Mucosa of descending colon (tissue), 3 donors: Measurements from ENCODE around the gene FOXN3. TPM values are rescaled to one million over a fixed set of nuclear protein-coding genes. Genes with fewer than 3 reads are reported as not detected.

Experiments
- ATAC-seq: fragments of 200-7000 bp; cut with Tn5 transposase; one replicate; pipeline ENCODE4 v1.9.1; 2020; ENCODE audit warnings: mild to moderate bottlenecking, moderate library complexity
- DNase-seq, 3 donors: peaks; one replicate each; pipeline ENCODE4 v3.0.0-alpha.2; 2020
- H3K36me3 ChIP-seq: fragments of 200-600 bp; one replicate; pipeline ENCODE4 v1.8.0; 2021; ENCODE audit warnings: low read depth, mild to moderate bottlenecking
- H3K4me1 ChIP-seq: fragments of 200-600 bp; one replicate; pipeline ENCODE4 v1.8.0; 2021; ENCODE audit warnings: low read depth, mild to moderate bottlenecking
- H3K4me3 ChIP-seq: fragments of 200-600 bp; one replicate; pipeline ENCODE4 v1.8.0; 2021; ENCODE audit warnings: mild to moderate bottlenecking
- H3K9me3 ChIP-seq: fragments of 200-600 bp; one replicate; pipeline ENCODE4 v1.8.0; 2021; ENCODE audit warnings: mild to moderate bottlenecking
- CTCF ChIP-seq: fragments of 200-600 bp; IDR thresholded peaks from one replicate; pipeline ENCODE4 v1.8.0; 2022; ENCODE audit warnings: antibody characterized with exemption, mild to moderate bottlenecking
- intact Hi-C, 2 donors: fragments of 100-400 bp; cut with DNase I in 1 of 2; cut with micrococcal nuclease in 1 of 2; formaldehyde crosslinking; loops; one replicate each; pipeline versions ENCODE4 v1.11.0 to v1.11.1; 2022; cut with DNase I, micrococcal nuclease
- total RNA-seq, 3 donors: library from RNA; stranded (reverse); fragmentation: NEBNext Ultra II Directional in 2 of 3; extraction: Animal tissue kit (Norgen Biotek cat#: 25700) in 2 of 3; gene quantifications; one replicate each; pipeline versions ENCODE4 v1.2.1 to v1.2.4, GENCODE V29; 2021 to 2023
- donor health status: DM: no; HTN: no; CAD: no; lungs with moderate emphysema.
- donor health status: DM: no; HTN: no; CAD: no.
- donor health status: DM: no; HTN: yes; CAD: no.

The FOXN3 gene
- total RNA-seq, 3 donors from 2014 or later = 77.4 to 154 (median 113) TPM

DNA sequence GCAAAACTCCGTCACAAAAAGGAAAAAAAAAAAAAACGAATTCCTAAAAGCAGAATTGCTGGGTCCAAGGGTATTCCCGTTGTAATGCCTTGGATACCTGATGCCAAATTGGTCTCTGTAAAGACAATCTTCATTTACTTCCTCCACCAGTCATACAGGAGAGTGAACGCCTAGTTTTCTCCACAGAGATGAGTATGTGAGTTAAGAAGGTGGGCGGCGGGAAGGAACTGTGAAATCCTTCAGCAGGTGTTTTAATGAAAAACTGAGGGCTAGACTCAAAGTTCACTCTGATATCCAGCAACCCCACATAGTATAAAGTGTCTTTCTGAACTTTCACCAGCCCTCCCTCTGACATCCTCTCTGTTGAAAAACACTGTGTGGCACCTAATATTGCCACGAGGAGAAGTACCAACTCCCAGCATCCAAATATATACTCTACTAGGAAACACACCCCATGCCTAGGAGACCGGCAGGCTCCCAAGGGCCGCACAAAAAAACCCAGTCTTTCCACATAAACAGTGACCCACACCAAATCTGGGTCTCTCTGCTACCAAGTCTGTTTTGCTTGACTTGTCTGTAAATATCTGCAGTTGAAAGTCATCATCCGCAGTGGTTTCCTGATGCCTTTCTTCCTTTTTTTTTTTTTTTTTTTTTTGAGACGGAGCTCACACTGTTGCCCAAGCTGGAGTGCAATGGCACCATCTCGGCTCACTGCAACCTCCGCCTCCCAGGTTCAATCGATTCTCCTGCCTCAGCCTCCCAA is 30.3 kb upstream of the FOXN3 start:
- Histone ChIP-seq H3K4me3 (no peak overlapping the region), H3K9me3 (no peaks in the 10 kb centered on the region), H3K36me3 (no peaks in the 10 kb centered on the region), H3K4me1 (no peaks in the 10 kb centered on the region)
- no peak for TF ChIP-seq CTCF
- no peak for DNase-seq
- no peak for ATAC-seq
- intact Hi-C loops = no loop called here

DNA sequence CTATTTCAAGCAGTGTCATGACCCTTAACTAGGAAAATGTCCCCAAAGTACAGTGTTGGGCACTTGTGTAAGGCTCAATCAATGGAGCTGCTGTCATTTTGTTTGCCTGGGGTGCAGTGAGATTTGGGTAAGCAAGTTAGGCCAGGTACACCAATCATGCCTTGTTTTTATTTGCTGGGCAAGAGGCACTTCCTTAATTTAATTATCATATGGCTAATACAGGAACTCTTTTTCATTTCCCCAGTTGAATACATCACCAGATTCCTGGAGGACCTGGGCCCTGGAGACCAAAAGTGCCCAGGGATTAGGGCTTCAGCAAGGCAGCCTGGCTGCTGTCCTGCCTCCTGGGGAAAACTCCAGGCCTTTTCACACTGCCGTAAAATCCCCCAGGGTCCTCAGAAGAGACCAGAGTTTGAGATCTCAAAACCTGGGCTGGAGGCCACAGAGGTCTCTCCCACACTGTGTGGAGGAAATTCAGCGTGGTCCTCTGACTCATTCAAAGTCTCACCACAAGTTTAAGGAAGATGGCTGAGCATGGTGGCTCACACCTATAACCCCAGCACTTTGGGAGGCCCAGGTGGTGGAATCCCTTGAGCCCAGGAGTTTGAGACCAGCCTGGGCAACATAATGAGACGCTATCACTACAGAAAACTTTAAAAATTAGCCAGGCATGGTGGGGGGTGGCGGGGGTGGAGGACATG is 28.4 kb upstream of the FOXN3 start:
- Histone ChIP-seq H3K36me3 (no peaks in the 10 kb centered on the region), H3K4me3 (no peak overlapping the region), H3K4me1 (no peaks in the 10 kb centered on the region), H3K9me3 (no peaks in the 10 kb centered on the region)
- ATAC-seq = peak; percentile 34
- intact Hi-C loops = no loop called here
- DNase-seq = no peak
- TF ChIP-seq CTCF = no peak

DNA sequence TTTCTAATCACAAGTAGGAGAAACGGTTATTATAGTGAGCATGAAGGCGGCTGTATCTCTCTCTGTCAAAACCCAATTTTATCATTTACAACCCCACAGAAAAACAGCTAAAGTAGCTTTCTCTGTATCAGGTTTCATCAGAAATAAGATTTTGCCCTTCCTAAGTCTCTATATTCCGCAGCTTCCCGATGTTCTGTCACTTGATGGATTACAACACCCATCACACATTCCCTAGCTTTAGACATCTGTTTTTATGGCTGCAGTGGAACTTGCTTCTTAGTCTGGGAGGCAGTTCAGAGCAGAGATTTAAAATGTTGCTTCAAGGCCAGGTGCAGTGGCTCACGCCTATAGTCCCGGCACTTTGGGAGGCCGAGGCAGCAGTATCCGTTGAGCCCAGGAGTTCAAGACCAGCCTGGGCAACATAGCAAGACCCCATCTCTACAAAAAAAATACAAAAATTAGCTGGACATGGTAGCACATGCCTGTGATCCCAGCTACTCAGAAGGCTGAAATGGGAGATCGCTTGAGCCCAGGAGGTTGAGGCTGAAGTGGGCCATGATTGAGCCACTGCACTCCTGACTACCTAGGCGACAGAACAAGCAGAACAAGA is 27.6 kb upstream of the FOXN3 start:
- DNase-seq = no peak
- Histone ChIP-seq H3K4me3 (no peak overlapping the region), H3K9me3 (no peaks in the 10 kb centered on the region), H3K4me1 (no peaks in the 10 kb centered on the region), H3K36me3 (no peaks in the 10 kb centered on the region)
- TF ChIP-seq CTCF = no peak
- no peak for ATAC-seq
- intact Hi-C loops = no loop called here

GRCh38 chr14:89444044-89444443 is 27.0 kb upstream of the FOXN3 start:
- DNase-seq = no peak

More at GRCh38 chr14:89444044-89444443, 27.0 kb upstream of the FOXN3 start:
- no peaks in the 10 kb centered on the region for H3K9me3 ChIP-seq
- TF ChIP-seq CTCF = no peak
- no peak overlapping the region for H3K4me3 ChIP-seq
- H3K36me3 ChIP-seq = no peaks in the 10 kb centered on the region
- H3K4me1 ChIP-seq = no peaks in the 10 kb centered on the region
- peak; percentile 21 for ATAC-seq
- intact Hi-C loops = no loop called here
